A673 (cell line): ENCODE results near the gene GOLGA6C. TPM values are rescaled to one million over a fixed set of nuclear protein-coding genes. Genes with fewer than 3 reads are reported as not detected.
A peak's percentile ranks its signal among the peaks of the same experiment; 100 is the strongest.
"Not testable (repeated sequence)": the region's sequence is repeated elsewhere in the genome, so short reads cannot be mapped to it uniquely, and the experiment has no call there.

ENCODE experiments used
- Bru-seq: library from RNA; stranded (reverse); fragments of 400-500 nt; gene quantifications from one replicate; lab custom pipeline; 2021; lab: Mats Ljungman, UMichigan
- BruChase-seq, 2 experiments: library from RNA; stranded (reverse); fragments of 400-500 nt; gene quantifications; one replicate each; lab custom pipeline; 2021; lab: Mats Ljungman, UMichigan
- BruUV-seq: library from RNA; stranded (reverse); fragments of 400-500 nt; replicated peaks from 2 replicates; lab custom pipeline; 2021; lab: Mats Ljungman, UMichigan
- CTCF ChIA-PET: fragments of 300-600 bp; sonication (Branson Sonifier 250); formaldehyde crosslinking; loops from one replicate; lab custom pipeline; 2022; ENCODE audit warnings: antibody characterized with exemption; lab: Charles Lee
- POLR2A ChIA-PET: fragments of 300-600 bp; sonication (Branson Sonifier 250); formaldehyde crosslinking; loops from one replicate; lab custom pipeline; 2022; ENCODE audit warnings: antibody characterized with exemption; ENCODE audit not compliant: low non-redundant PET; lab: Charles Lee
- DNase-seq: peaks from one replicate; pipeline ENCODE4 v3.0.0-alpha.2; 2015; ENCODE audit warnings: low spot score
- H3K27ac ChIP-seq: fragments of 200-600 bp; sonication (generic); 2 replicates; pipeline ENCODE4 v1.5.1; 2016; ENCODE audit warnings: mixed run types, low read depth, mild to moderate bottlenecking, mixed read lengths, antibody characterized with exemption, low read length; ENCODE audit not compliant: poor library complexity, severe bottlenecking
- H3K27me3 ChIP-seq: fragments of 200-600 bp; sonication (generic); replicated peaks from 2 replicates; pipeline ENCODE4 v1.6.1; 2017; ENCODE audit warnings: mixed run types, low read depth, mild to moderate bottlenecking, mixed read lengths, antibody characterized with exemption, low read length; ENCODE audit not compliant: insufficient read depth, poor library complexity
- H3K36me3 ChIP-seq: fragments of 200-600 bp; sonication (generic); 2 replicates; pipeline ENCODE4 v1.6.1; 2016; ENCODE audit warnings: mixed run types, mild to moderate bottlenecking, mixed read lengths, antibody characterized with exemption, low read length; ENCODE audit not compliant: insufficient read depth, poor library complexity, severe bottlenecking
- H3K4me1 ChIP-seq: fragments of 200-600 bp; sonication (generic); 2 replicates; pipeline ENCODE4 v1.6.1; 2017; ENCODE audit warnings: mixed run types, mild to moderate bottlenecking, mixed read lengths, antibody characterized with exemption, low read length; ENCODE audit not compliant: insufficient read depth, poor library complexity, severe bottlenecking
- H3K4me3 ChIP-seq: fragments of 200-600 bp; sonication (generic); 2 replicates; pipeline ENCODE4 v1.5.1; 2016; ENCODE audit warnings: low read depth, mixed run types, mild to moderate bottlenecking, mixed read lengths, low read length; ENCODE audit not compliant: poor library complexity, severe bottlenecking
- H3K9me3 ChIP-seq: fragments of 200-600 bp; sonication (generic); 2 replicates; pipeline ENCODE4 v1.6.1; 2016; ENCODE audit warnings: mixed run types, low read depth, mild to moderate bottlenecking, mixed read lengths, antibody characterized with exemption, low read length; ENCODE audit not compliant: poor library complexity, severe bottlenecking
- EZH2 ChIP-seq: fragments of 200-600 bp; sonication (generic); IDR thresholded peaks from 2 replicates; pipeline ENCODE4 v1.6.1; 2017; ENCODE audit warnings: borderline replicate concordance, low read depth, mild to moderate bottlenecking, mixed read lengths, antibody characterized with exemption, low read length; ENCODE audit not compliant: poor library complexity, severe bottlenecking
- intact Hi-C: fragments of 100-400 bp; cut with micrococcal nuclease; formaldehyde crosslinking; loops from one replicate; pipeline ENCODE4 v1.10.0; 2022; ENCODE audit not compliant: unreplicated experiment
- long read RNA-seq: library from polyadenylated mRNA; stranded (forward); transcript quantifications from one replicate; pipeline ENCODE4 v2.0.0, GENCODE V29; 2022
- total RNA-seq: library from RNA; stranded (reverse); gene quantifications from 2 replicates; pipeline ENCODE4 v1.2.3, GENCODE V29; 2021
- TF ChIP-seq, protein P1 (sequence below): fragments of 300-800, 200-600 bp; sonication (generic); conservative IDR thresholded peaks from 2 replicates; pipeline ENCODE4 v1.5.1; 2017; ENCODE audit warnings: low read depth, mild to moderate bottlenecking, antibody characterized with exemption, low read length, moderate library complexity, mixed read lengths

The GOLGA6C gene, protein sequence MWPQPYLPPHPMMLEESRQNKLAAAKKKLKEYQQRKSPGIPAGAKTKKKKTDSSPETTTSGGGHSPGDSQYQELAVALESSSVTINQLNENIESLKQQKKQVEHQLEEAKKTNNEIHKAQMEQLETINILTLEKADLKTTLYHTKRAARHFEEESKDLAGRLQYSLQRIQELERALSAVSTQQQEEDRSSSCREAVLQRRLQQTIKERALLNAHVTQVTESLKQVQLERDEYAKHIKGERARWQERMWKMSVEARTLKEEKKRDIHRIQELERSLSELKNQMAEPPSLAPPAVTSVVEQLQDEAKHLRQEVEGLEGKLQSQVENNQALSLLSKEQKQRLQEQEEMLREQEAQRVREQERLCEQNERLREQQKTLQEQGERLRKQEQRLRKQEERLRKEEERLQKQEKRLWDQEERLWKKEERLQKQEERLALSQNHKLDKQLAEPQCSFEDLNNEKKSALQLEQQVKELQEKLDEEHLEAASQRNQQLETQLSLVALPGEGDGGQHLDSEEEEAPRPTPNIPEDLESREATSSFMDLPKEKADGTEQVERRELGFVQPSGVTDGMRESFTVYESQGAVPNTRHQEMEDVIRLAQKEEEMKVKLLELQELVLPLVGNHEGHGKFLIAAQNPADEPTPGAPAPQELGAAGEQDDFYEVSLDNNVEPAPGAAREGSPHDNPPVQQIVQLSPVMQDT
- total RNA-seq: not detected in 2 replicates
- not detected for Bru-seq, nascent RNA
- BruChase-seq, experiment 1, labeled RNA remaining after a 2-hour chase: not detected
- BruChase-seq, experiment 2, labeled RNA remaining after a 6-hour chase: percentile 7 among the genes with signal in this experiment
- long read RNA-seq: 0 reads

DNA sequence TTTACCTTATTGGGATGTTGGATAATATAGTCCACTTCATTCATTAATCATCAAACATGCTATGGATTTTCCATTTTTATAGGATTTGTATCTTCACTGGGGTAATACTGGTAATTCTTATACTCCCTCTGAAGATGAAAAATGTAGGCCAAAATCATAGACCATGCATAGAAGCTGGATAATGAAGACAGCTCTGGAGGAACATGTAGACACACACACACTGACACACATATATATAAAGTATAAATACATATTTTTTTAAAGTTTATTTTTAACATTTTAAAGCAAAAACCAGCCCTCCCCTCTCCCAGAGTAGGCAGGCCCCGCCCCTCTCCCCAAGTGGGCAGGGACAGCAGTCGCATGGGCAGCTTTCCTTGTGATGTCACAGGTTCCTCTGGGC, at the start of gene GOLGA6C:
Gene GOLGA6C (plus strand): TSS at position 301 of the 400 bp plus-strand sequence. CDS start 265 bp downstream, outside the sequence.
- DNase-seq, H3K27me3 ChIP-seq, POLR2A ChIA-PET, H3K27ac ChIP-seq, H3K36me3 ChIP-seq, intact Hi-C loops, CTCF ChIA-PET, BruUV-seq, H3K9me3 ChIP-seq, H3K4me1 ChIP-seq, H3K4me3 ChIP-seq: not testable (repeated sequence)

DNA sequence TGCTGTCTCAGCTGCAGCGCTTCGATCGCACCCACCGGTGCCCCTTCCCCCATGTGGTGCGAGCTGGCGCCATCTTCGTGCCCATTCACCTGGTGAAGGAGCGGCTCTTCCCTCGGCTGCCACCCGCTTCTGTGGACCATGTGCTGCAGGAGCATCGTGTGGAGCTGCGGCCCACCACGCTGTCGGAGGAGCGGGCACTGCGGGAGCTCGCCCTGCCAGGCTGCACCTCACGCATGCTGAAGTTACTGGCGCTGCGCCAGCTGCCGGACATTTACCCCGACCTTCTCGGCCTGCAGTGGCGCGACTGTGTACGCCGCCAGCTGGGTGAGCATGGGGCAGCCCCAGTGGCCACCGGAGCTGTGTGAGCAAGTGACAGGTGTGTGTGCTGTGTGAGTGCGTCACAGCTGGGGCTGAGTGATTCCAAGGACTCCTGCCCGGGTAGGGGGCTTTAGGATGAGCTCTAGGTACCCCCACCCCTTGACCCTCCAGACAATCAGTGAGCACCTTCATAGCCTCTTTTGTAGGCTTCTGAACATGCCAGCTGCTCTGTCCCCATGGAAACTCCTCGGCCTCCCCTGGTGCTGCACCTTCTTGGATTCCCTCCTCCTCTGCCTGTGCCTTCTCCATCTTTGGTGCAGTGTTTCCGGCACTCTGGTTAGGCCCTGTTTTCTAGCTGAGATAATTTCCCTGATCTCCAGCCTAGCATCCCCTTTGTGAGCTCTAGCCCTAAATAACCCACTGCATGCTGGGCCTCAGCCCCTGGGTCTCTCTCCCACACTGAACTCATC, 49.4 kb upstream of the GOLGA6C start:
- Histone ChIP-seq H3K4me3 (no peak overlapping the region), H3K9me3 (no peaks in the 10 kb centered on the region), H3K4me1 (peaks cover 15% of the 10 kb centered on the region), H3K27ac (no peak overlapping the region), H3K36me3 (peaks cover 67% of the 10 kb centered on the region), H3K27me3 (no peaks in the 10 kb centered on the region)
- ChIA-PET POLR2A (no interaction called here), CTCF (no interaction called here)
- TF ChIP-seq EZH2: no peak
- TF ChIP-seq, protein P1, sequence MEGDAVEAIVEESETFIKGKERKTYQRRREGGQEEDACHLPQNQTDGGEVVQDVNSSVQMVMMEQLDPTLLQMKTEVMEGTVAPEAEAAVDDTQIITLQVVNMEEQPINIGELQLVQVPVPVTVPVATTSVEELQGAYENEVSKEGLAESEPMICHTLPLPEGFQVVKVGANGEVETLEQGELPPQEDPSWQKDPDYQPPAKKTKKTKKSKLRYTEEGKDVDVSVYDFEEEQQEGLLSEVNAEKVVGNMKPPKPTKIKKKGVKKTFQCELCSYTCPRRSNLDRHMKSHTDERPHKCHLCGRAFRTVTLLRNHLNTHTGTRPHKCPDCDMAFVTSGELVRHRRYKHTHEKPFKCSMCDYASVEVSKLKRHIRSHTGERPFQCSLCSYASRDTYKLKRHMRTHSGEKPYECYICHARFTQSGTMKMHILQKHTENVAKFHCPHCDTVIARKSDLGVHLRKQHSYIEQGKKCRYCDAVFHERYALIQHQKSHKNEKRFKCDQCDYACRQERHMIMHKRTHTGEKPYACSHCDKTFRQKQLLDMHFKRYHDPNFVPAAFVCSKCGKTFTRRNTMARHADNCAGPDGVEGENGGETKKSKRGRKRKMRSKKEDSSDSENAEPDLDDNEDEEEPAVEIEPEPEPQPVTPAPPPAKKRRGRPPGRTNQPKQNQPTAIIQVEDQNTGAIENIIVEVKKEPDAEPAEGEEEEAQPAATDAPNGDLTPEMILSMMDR: no peak
- intact Hi-C loops: loop anchor here (10.0 kb wide), 2 partner anchors 304 to 434 kb away; partner anchors contain the start of gene FAM219B
- no TSS peak for BruUV-seq
- DNase-seq: no peak

DNA sequence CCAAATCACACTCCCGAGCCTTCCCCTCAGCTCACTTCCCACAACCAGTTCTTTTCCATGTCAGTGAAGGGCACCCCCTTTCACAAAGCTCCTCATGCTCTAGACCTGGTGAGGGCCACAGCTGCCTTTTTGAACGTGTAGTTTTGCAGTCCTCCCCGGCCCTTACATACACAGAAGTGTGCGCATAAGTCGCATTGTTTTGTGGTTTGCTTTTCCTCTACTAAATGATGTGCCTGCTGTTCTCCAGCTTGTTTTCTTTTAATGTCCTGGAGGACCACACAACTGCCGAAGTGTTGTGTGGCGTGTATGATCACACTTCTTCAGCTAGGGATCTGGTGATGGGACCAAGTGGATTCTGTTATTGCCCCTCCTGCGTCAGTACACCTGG, 48.9 kb upstream of the GOLGA6C start:
- no peak for TF ChIP-seq EZH2
- TF ChIP-seq, protein P1: no peak
- H3K9me3 ChIP-seq: no peaks in the 10 kb centered on the region
- POLR2A ChIA-PET: no interaction called here

More for the DNA sequence above, 48.9 kb upstream of the GOLGA6C start:
- no TSS peak for BruUV-seq
- no peak for DNase-seq
- Histone ChIP-seq H3K36me3 (peaks cover 67% of the 10 kb centered on the region), H3K4me3 (no peak overlapping the region), H3K4me1 (peaks cover 9% of the 10 kb centered on the region), H3K27ac (no peak overlapping the region), H3K27me3 (no peaks in the 10 kb centered on the region)
- CTCF ChIA-PET: no interaction called here
- intact Hi-C loops: loop anchor here (10.0 kb wide), 2 partner anchors 304 to 434 kb away; partner anchors contain the start of gene FAM219B
